H1 (cell line): ENCODE data around the gene HLA-DPA1. TPM values are rescaled to one million over a fixed set of nuclear protein-coding genes. Genes with fewer than 3 reads are reported as not detected.
A peak's percentile ranks its signal among the peaks of the same experiment; 100 is the strongest.

Source experiments
- CTCF ChIA-PET: fragments of 300-600 bp; sonication (Branson Sonifier 250); formaldehyde crosslinking; loops from one replicate; lab custom pipeline; 2021; ENCODE audit not compliant: partially characterized antibody; lab: Charles Lee
- POLR2A ChIA-PET: fragments of 300-600 bp; sonication (Branson Sonifier 250); formaldehyde crosslinking; loops from one replicate; lab custom pipeline; 2021; ENCODE audit warnings: inconsistent platforms; ENCODE audit not compliant: partially characterized antibody; lab: Charles Lee
- DNase-seq, 2 experiments: peaks; one replicate each; pipeline versions ENCODE4 v3.0.0 to v3.0.0-alpha.2; 2010 to 2022; ENCODE audit warnings: low spot score in 2 of 2, low read depth in 1 of 2, mixed read lengths in 1 of 2
- FAIRE-seq: peaks from 2 replicates; lab custom pipeline; 2011; peaks lifted over from hg19 to GRCh38; lab: Jason Lieb, UNC
- H2AFZ ChIP-seq: 2 replicates; pipeline ENCODE4 v1.8.1; 2012; ENCODE audit warnings: low read length, inconsistent platforms
- H2AK5ac ChIP-seq: 2 replicates; pipeline ENCODE4 v1.6.1; 2013; ENCODE audit warnings: low read depth, low read length
- H2BK120ac ChIP-seq: replicated peaks from 2 replicates; pipeline ENCODE3; 2013; ENCODE audit warnings: low read depth, low read length, inconsistent platforms
- H2BK12ac ChIP-seq: 2 replicates; pipeline ENCODE4 v1.6.1; 2013; ENCODE audit warnings: low read depth, low read length
- H2BK15ac ChIP-seq: 2 replicates; pipeline ENCODE4 v1.6.1; 2013; ENCODE audit warnings: low read length
- H2BK20ac ChIP-seq: 2 replicates; pipeline ENCODE4 v1.6.1; 2013; ENCODE audit warnings: low read length
- H2BK5ac ChIP-seq: 2 replicates; pipeline ENCODE4 v1.6.1; 2013; ENCODE audit warnings: low read depth, low read length
- H3K14ac ChIP-seq: 2 replicates; pipeline ENCODE4 v1.6.1; 2013; ENCODE audit warnings: inconsistent platforms; ENCODE audit not compliant: insufficient read length
- H3K18ac ChIP-seq: 2 replicates; pipeline ENCODE4 v1.6.1; 2013; ENCODE audit warnings: low read length; ENCODE audit errors: extremely low read depth
- H3K23ac ChIP-seq: 2 replicates; pipeline ENCODE4 v1.6.1; 2013; ENCODE audit warnings: inconsistent platforms; ENCODE audit not compliant: insufficient read length
- H3K23me2 ChIP-seq: 2 replicates; pipeline ENCODE4 v1.6.1; 2013; ENCODE audit warnings: low read depth, low read length
- H3K27ac ChIP-seq: 2 replicates; pipeline ENCODE4 v1.6.1; 2011; ENCODE audit warnings: low read depth, low read length, inconsistent platforms
- H3K27me3 ChIP-seq, 4 experiments: replicated peaks in 1 of 4; 1 replicate in 1 of 4; 2 replicates in 3 of 4; pipeline versions ENCODE4 v1.6.1 to v1.8.1; 2011 to 2013; ENCODE audit warnings: low read length in 3 of 4, mild to moderate bottlenecking in 3 of 4, inconsistent platforms in 2 of 4, mixed read lengths in 2 of 4, moderate library complexity in 1 of 4; ENCODE audit not compliant: control insufficient read depth in 3 of 4, insufficient read depth in 3 of 4; ENCODE audit errors: extremely low read depth in 1 of 4
- H3K36me3 ChIP-seq, 4 experiments: 2 replicates each; pipeline versions ENCODE4 v1.6.1 to v1.8.1; 2011 to 2013; ENCODE audit warnings: mild to moderate bottlenecking in 4 of 4, low read length in 3 of 4, moderate library complexity in 2 of 4, control low read depth in 1 of 4, inconsistent platforms in 1 of 4; ENCODE audit not compliant: insufficient read depth in 4 of 4, control insufficient read depth in 2 of 4
- H3K4ac ChIP-seq: replicated peaks from 2 replicates; pipeline ENCODE3; 2013; ENCODE audit warnings: low read length, low read depth, mixed read lengths, inconsistent platforms; ENCODE audit not compliant: insufficient read length
- H3K4me1 ChIP-seq, 4 experiments: replicated peaks in 1 of 4; 1 replicate in 1 of 4; 2 replicates in 3 of 4; pipeline versions ENCODE4 v1.6.1 to v1.8.1; 2011 to 2013; ENCODE audit warnings: low read length in 3 of 4, inconsistent platforms in 2 of 4, mixed read lengths in 1 of 4; ENCODE audit not compliant: insufficient read depth in 4 of 4, control insufficient read depth in 3 of 4
- H3K4me2 ChIP-seq, 2 experiments: 2 replicates each; pipeline versions ENCODE4 v1.6.1 to v1.8.1; 2011 to 2013; ENCODE audit warnings: low read depth in 2 of 2, low read length in 2 of 2, control low read depth in 1 of 2, inconsistent platforms in 1 of 2, mild to moderate bottlenecking in 1 of 2; ENCODE audit not compliant: insufficient read depth in 1 of 2
- H3K4me3 ChIP-seq, 4 experiments: fragments of 200-600, 300-600 bp in 1 of 4; sonication (generic), shearing (Covaris generic), sonication (Bioruptor Twin) in 1 of 4; 2 replicates each; pipeline versions ENCODE4 v1.5.1 to v1.8.1; 2011 to 2016; ENCODE audit warnings: low read length in 4 of 4, low read depth in 3 of 4, control low read depth in 2 of 4, inconsistent platforms in 2 of 4, mild to moderate bottlenecking in 2 of 4, mixed read lengths in 1 of 4, moderate library complexity in 1 of 4; ENCODE audit not compliant: insufficient read depth in 2 of 4; ENCODE audit errors: extremely low read depth in 1 of 4
- H3K56ac ChIP-seq: replicated peaks from 2 replicates; pipeline ENCODE3; 2013; ENCODE audit warnings: low read depth, mild to moderate bottlenecking, mixed read lengths, low read length, inconsistent platforms; ENCODE audit not compliant: insufficient read length
- H3K79me1 ChIP-seq: 2 replicates; pipeline ENCODE4 v1.6.1; 2013; ENCODE audit warnings: low read depth, low read length, control low read depth
- H3K79me2 ChIP-seq, 2 experiments: 2 replicates each; pipeline versions ENCODE4 v1.6.1 to v1.8.1; 2012 to 2013; ENCODE audit warnings: low read length in 2 of 2, mild to moderate bottlenecking in 2 of 2, inconsistent platforms in 1 of 2; ENCODE audit not compliant: insufficient read depth in 2 of 2, control insufficient read depth in 1 of 2
- H3K9ac ChIP-seq, 4 experiments: replicated peaks in 1 of 4; 1 replicate in 1 of 4; 2 replicates in 3 of 4; pipeline versions ENCODE4 v1.6.1 to v1.8.1; 2011 to 2013; ENCODE audit warnings: low read depth in 3 of 4, low read length in 3 of 4, control low read depth in 2 of 4, mild to moderate bottlenecking in 2 of 4, moderate library complexity in 2 of 4, inconsistent platforms in 1 of 4; ENCODE audit errors: extremely low read depth in 1 of 4
- H3K9me3 ChIP-seq, 2 experiments: 2 replicates each; pipeline versions ENCODE4 v1.6.1 to v1.8.1; 2012 to 2013; ENCODE audit warnings: mild to moderate bottlenecking in 2 of 2, moderate library complexity in 2 of 2, control low read depth in 1 of 2, inconsistent platforms in 1 of 2, low read depth in 1 of 2, low read length in 1 of 2, mixed read lengths in 1 of 2; ENCODE audit not compliant: insufficient read depth in 2 of 2
- H4K20me1 ChIP-seq, 2 experiments: replicated peaks in 1 of 2; 2 replicates each; pipeline versions ENCODE3 to v1.8.1; 2011 to 2013; ENCODE audit warnings: inconsistent platforms in 2 of 2, low read length in 2 of 2, mild to moderate bottlenecking in 1 of 2; ENCODE audit not compliant: insufficient read depth in 2 of 2, control insufficient read depth in 1 of 2
- H4K5ac ChIP-seq: 2 replicates; pipeline ENCODE4 v1.6.1; 2013; ENCODE audit warnings: low read length, low read depth, mixed read lengths, inconsistent platforms; ENCODE audit not compliant: insufficient read length
- H4K8ac ChIP-seq: 2 replicates; pipeline ENCODE4 v1.8.0; 2013; ENCODE audit warnings: mild to moderate bottlenecking, moderate library complexity, low read length, inconsistent platforms; ENCODE audit not compliant: insufficient read depth; ENCODE audit errors: extremely low read depth
- H4K91ac ChIP-seq: replicated peaks from 2 replicates; pipeline ENCODE3; 2013; ENCODE audit warnings: low read length, mixed read lengths, inconsistent platforms; ENCODE audit not compliant: insufficient read length
- CREB1 ChIP-seq: IDR thresholded peaks from 2 replicates; pipeline ENCODE4 v1.6.1; 2012; ENCODE audit warnings: inconsistent platforms
- RFX5 ChIP-seq: IDR thresholded peaks from 2 replicates; pipeline ENCODE4 v1.6.1; 2011; ENCODE audit warnings: low read depth, low read length, improper control_type of control experiment, borderline replicate concordance
- WGBS, 2 experiments: shearing (Covaris generic) in 1 of 2; methylation state at CpG; one replicate each; pipeline versions ENCODE4 v1.1.6 to v1.1.7; 2013 to 2015; ENCODE audit warnings: low lambda C conversion rate in 2 of 2, mixed read lengths in 2 of 2, inconsistent platforms in 1 of 2, low coverage in 1 of 2, missing lambda C conversion rate in 1 of 2; ENCODE audit not compliant: insufficient replicate concordance in 2 of 2, insufficient coverage in 1 of 2, insufficient read length in 1 of 2; ENCODE audit errors: extremely low coverage in 1 of 2, missing lambda C conversion rate in 1 of 2; 5-methylcytosine and 5-hydroxymethylcytosine counted together
- long read RNA-seq, 2 experiments: library from RNA in 1 of 2; library from capped mRNA in 1 of 2; stranded (forward); transcript quantifications; one replicate each; pipeline ENCODE4 v2.0.0, GENCODE V29; 2021; ENCODE audit warnings: inconsistent platforms in 1 of 2
- polyA minus RNA-seq, 3 experiments: library from RNA; depleted of rRNA, polyadenylated mRNA; stranded (reverse); fragments of >200 nt; gene quantifications; 1 replicate in 2 of 3; 2 replicates in 1 of 3; pipeline ENCODE4 v1.2.3, GENCODE V29; 2011
- polyA plus RNA-seq, 7 experiments: library from polyadenylated mRNA; depleted of rRNA in 3 of 7; stranded (reverse) in 5 of 7; unstranded in 2 of 7; fragments of >200 nt in 5 of 7; fragments of 200-250 nt in 2 of 7; gene quantifications; 1 replicate in 5 of 7; 2 replicates in 1 of 7; 4 replicates in 1 of 7; pipeline versions ENCODE4 v1.2.1 to v1.2.3, GENCODE V29; 2011 to 2013; ENCODE audit warnings: missing spikeins in 2 of 7, mixed read lengths in 2 of 7
- total RNA-seq: library from RNA; stranded (reverse); fragmentation: NEBNext Ultra II Directional; extraction: Animal tissue kit (Norgen Biotek cat#: 25700); gene quantifications from 2 replicates; pipeline ENCODE4 v1.2.1, GENCODE V29; 2021
- TF ChIP-seq, protein P1 (sequence below): IDR thresholded peaks from 2 replicates; pipeline ENCODE4 v1.6.1; 2012; ENCODE audit warnings: inconsistent platforms

Gene HLA-DPA1
- 6.2 and 6.8 TPM in 2 replicates for total RNA-seq
- 8.4 and 13.1 TPM in 2 replicates for polyA plus RNA-seq (2011; rRNA removed)
- 6.7 TPM for polyA plus RNA-seq (2011; cell fraction: cytosol; rRNA removed)
- polyA plus RNA-seq (2011; cell fraction: nucleus; rRNA removed), result 5.8 TPM
- polyA plus RNA-seq (2012, experiment 1 of 2), result 7.1 to 9.1 TPM (median 7.7 TPM) in 4 replicates
- 6.4 TPM for polyA plus RNA-seq (2012, experiment 2 of 2)
- 8.5 TPM for polyA plus RNA-seq (2013, experiment 1 of 2)
- 8.4 TPM for polyA plus RNA-seq (2013, experiment 2 of 2)
- 5.5 and 5.8 TPM in 2 replicates for polyA minus RNA-seq (2011; rRNA and poly(A)+ RNA removed)
- polyA minus RNA-seq (2011; cell fraction: cytosol; rRNA and poly(A)+ RNA removed), result 4.3 TPM
- polyA minus RNA-seq (2011; cell fraction: nucleus; rRNA and poly(A)+ RNA removed), result 2.4 TPM
- long read RNA-seq, experiment 1, partial matches to known transcripts, result 4 of 6 reads
- long read RNA-seq, experiment 1, other reads (novel, unspliced or antisense), result 2 of 6 reads
- long read RNA-seq, experiment 2, partial matches to known transcripts, result 0 of 4 reads
- long read RNA-seq, experiment 2, other reads (novel, unspliced or antisense), result 2 of 4 reads

- Histone ChIP-seq H4K5ac (no peak within 1 kb of the TSS), H3K18ac (no peak within 1 kb of the TSS), H3K4ac (no peak within 1 kb of the TSS), H2BK5ac (no peak within 1 kb of the TSS), H3K27me3 (no peaks in the 10 kb centered on the region), H3K79me2 (no peaks in the 10 kb centered on the region), H2BK12ac (no peak within 1 kb of the TSS), H3K9ac (no peak within 1 kb of the TSS), H3K4me2 (no peak within 1 kb of the TSS; a peak in 1 of 4 replicates), H2BK20ac (no peak within 1 kb of the TSS), H4K8ac (no peak within 1 kb of the TSS), H2AK5ac (no peak within 1 kb of the TSS), H2BK15ac (no peak within 1 kb of the TSS), H2AFZ (peak within 1 kb of the TSS; percentile 96), H3K4me3 (no peak within 1 kb of the TSS), H3K36me3 (no peaks in the 10 kb centered on the region), H3K23me2 (no peaks in the 10 kb centered on the region), H3K9me3 (no peaks in the 10 kb centered on the region), H3K23ac (no peak within 1 kb of the TSS), H3K56ac (no peak within 1 kb of the TSS), H4K91ac (no peak within 1 kb of the TSS), H3K4me1 (no peaks in the 10 kb centered on the region; a peak in 1 of 7 replicates), H3K79me1 (no peaks in the 10 kb centered on the region), H2BK120ac (no peak within 1 kb of the TSS), H3K14ac (no peak within 1 kb of the TSS), H4K20me1 (no peaks in the 10 kb centered on the region), H3K27ac (no peak within 1 kb of the TSS)
- POLR2A ChIA-PET, result interaction anchor here (1.1 to 1.8 kb wide), 2 partner anchors 44 to 102 kb away, joined by 7 to 9 read pairs; no protein-coding TSS in a partner anchor
- CTCF ChIA-PET, result interaction anchor here (1.0 to 2.8 kb wide), 10 partner anchors 9 to 89 kb away, joined by 4 to 12 read pairs (median 6); no protein-coding TSS in a partner anchor
- FAIRE-seq, result peak; percentile 84
- TF ChIP-seq, protein P1, sequence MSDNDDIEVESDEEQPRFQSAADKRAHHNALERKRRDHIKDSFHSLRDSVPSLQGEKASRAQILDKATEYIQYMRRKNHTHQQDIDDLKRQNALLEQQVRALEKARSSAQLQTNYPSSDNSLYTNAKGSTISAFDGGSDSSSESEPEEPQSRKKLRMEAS, result no peak
- TF ChIP-seq RFX5, result peak; percentile 98
- TF ChIP-seq CREB1, result peak; percentile 84
- WGBS, 2 experiments, result 78% methylated on average over 8 of the region's 8 CpGs; no CpG with 5 or more reads in 1 of the 2 experiments
- no peak for DNase-seq
Observed at GRCh38 chr6:33073431-33073871, at the start of gene HLA-DPA1. HLA-DPA1 (minus strand) TSS chr6:33073649.
